Breast epithelium (tissue), 4 donors: ENCODE measurements around the gene METTL16. TPM values are rescaled to one million over a fixed set of nuclear protein-coding genes. Genes with fewer than 3 reads are reported as not detected.

Source experiments
- DNase-seq, 2 donors: peaks; one replicate each; pipeline ENCODE4 v3.0.0-alpha.2; 2019; ENCODE audit warnings: low spot score in 2 of 2
- H3K27ac ChIP-seq, 2 donors: fragments of 200-600 bp; sonication (generic) in 1 of 2; one replicate each; pipeline ENCODE4 v1.5.1; 2016 to 2019; ENCODE audit warnings: mild to moderate bottlenecking in 1 of 2
- H3K27me3 ChIP-seq, 2 donors: fragments of 200-600 bp; sonication (generic) in 1 of 2; one replicate each; pipeline versions ENCODE4 v1.5.1 to v1.6.0; 2017 to 2019; ENCODE audit warnings: control low read depth in 1 of 2, mild to moderate bottlenecking in 1 of 2
- H3K36me3 ChIP-seq: fragments of 200-600 bp; one replicate; pipeline ENCODE4 v1.5.1; 2019
- H3K4me1 ChIP-seq, 2 donors: fragments of 200-600 bp; sonication (generic); one replicate each; pipeline ENCODE4 v1.5.1; 2016 to 2019; ENCODE audit warnings: control low read depth in 1 of 2
- H3K4me3 ChIP-seq, 3 donors: fragments of 200-600 bp; sonication (generic); 1 replicate in 2 of 3; 2 replicates in 1 of 3; pipeline ENCODE4 v1.5.1; 2016 to 2019; ENCODE audit warnings: mild to moderate bottlenecking in 3 of 3, moderate library complexity in 2 of 3
- H3K9me3 ChIP-seq, 2 donors: fragments of 200-600 bp; sonication (generic) in 1 of 2; one replicate each; pipeline ENCODE4 v1.5.1; 2016 to 2019; ENCODE audit warnings: control low read depth in 1 of 2
- POLR2A ChIP-seq: fragments of 450-650 bp; IDR thresholded peaks from one replicate; pipeline ENCODE4 v1.6.1; 2016; ENCODE audit warnings: antibody characterized with exemption, mild to moderate bottlenecking, moderate library complexity
- POLR2AphosphoS5 ChIP-seq, 3 donors: sonication (generic); formaldehyde crosslinking; IDR thresholded peaks; one replicate each; pipeline ENCODE4 v1.6.1; 2017; ENCODE audit warnings: antibody characterized with exemption in 3 of 3
- intact Hi-C: fragments of 100-400 bp; cut with DNase I; formaldehyde crosslinking; loops from one replicate; pipeline ENCODE4 v1.15.1; 2023; ENCODE audit warnings: low total_unique reads
- total RNA-seq, 3 donors: library from RNA; depleted of rRNA; stranded (reverse); fragments of >200 nt; gene quantifications; one replicate each; pipeline ENCODE4 v1.1.0, GENCODE V29; 2016
- TF ChIP-seq, protein P1 (sequence below), 3 donors: fragments of 450-650 bp; IDR thresholded peaks; one replicate each; pipeline ENCODE4 v1.5.1; 2016 to 2017; ENCODE audit warnings: antibody characterized with exemption in 3 of 3, mild to moderate bottlenecking in 3 of 3, moderate library complexity in 3 of 3

METTL16 gene
- total RNA-seq, 3 donors from 2014 or later = 25.6 to 46.4 (median 26.9) TPM

DNA sequence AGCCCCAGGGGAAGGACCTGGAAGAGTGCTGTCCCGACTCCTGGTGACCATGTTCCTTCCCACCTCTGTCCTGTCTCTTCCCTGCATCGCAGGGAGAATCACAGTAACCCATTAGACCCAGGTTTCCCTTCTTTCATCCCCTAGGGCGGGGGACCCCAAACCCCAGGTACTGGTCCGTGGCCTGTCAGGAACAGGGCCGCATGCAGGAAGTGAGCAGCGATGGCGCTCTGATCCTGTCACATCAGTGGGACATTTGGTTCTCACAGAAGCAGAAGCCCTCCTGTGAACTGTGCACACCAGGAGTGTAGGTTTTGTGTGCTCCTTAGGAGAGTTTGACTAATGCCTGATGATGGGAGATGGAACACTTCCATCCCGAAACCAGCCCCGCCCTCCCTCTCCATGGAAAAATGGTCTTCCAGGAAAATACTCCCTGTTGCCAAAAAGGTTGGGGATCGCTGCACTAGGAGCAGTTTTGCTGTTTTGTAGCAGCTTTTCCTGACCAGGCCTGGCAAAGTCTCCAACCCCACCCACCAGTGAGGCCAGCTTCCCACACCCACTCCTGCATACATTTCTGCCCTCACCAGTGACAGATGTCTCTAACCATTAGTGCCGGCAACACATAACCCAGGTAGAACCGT, 121.4 kb downstream of the METTL16 start:
- intact Hi-C loops = loop anchor here (10.0 kb wide), 1 partner anchor 1754 kb away; the partner anchor contains the start of genes CYB5D2 and ZZEF1

DNA sequence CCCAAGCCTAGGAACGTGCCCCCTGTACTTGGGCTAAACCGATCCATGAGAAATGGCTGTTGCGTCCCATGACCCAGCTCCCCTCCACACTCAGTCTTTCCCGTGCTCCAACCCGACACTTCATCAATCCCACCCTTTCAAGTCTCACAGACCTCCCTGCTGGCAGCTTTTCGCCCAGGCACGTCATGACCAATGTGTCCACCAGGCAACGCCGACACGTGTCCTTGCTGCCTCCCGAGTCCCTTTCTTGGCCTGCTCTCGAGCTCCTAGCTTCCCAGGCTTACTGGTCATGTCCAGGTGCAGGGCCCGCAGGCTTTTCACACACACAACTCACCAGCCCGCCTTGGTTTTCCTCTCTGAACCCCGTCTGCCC, 123.0 kb downstream of the METTL16 start:
- Histone ChIP-seq H3K27ac (no peak overlapping the region), H3K4me3 (no peak overlapping the region), H3K9me3 (no peaks in the 10 kb centered on the region), H3K27me3 (no peaks in the 10 kb centered on the region), H3K4me1 (peaks cover 0 to 22% of the 10 kb centered on the region in 2 donors), H3K36me3 (peaks cover 7% of the 10 kb centered on the region)
- no peak for TF ChIP-seq POLR2AphosphoS5 (IDR thresholded peaks at IDR 0.05)
- TF ChIP-seq, protein P1, sequence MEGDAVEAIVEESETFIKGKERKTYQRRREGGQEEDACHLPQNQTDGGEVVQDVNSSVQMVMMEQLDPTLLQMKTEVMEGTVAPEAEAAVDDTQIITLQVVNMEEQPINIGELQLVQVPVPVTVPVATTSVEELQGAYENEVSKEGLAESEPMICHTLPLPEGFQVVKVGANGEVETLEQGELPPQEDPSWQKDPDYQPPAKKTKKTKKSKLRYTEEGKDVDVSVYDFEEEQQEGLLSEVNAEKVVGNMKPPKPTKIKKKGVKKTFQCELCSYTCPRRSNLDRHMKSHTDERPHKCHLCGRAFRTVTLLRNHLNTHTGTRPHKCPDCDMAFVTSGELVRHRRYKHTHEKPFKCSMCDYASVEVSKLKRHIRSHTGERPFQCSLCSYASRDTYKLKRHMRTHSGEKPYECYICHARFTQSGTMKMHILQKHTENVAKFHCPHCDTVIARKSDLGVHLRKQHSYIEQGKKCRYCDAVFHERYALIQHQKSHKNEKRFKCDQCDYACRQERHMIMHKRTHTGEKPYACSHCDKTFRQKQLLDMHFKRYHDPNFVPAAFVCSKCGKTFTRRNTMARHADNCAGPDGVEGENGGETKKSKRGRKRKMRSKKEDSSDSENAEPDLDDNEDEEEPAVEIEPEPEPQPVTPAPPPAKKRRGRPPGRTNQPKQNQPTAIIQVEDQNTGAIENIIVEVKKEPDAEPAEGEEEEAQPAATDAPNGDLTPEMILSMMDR (IDR thresholded peaks at IDR 0.05) = no peak
- TF ChIP-seq POLR2A = no peak
- intact Hi-C loops = no loop called here
- no peak for DNase-seq

More for the DNA sequence above, 121.4 kb downstream of the METTL16 start:
- DNase-seq = no peak
- no peak overlapping the region for H3K4me3 ChIP-seq
- no peaks in the 10 kb centered on the region for H3K9me3 ChIP-seq
- H3K36me3 ChIP-seq = peaks cover 7% of the 10 kb centered on the region
- peak overlapping the region; percentile 99 for H3K27ac ChIP-seq
- no peaks in the 10 kb centered on the region for H3K27me3 ChIP-seq
- H3K4me1 ChIP-seq = peaks cover 0 to 34% of the 10 kb centered on the region in 2 donors
- no peak for TF ChIP-seq POLR2AphosphoS5 (IDR thresholded peaks at IDR 0.05)
- TF ChIP-seq POLR2A = no peak
- TF ChIP-seq, protein P1 (IDR thresholded peaks at IDR 0.05) = no peak

DNA sequence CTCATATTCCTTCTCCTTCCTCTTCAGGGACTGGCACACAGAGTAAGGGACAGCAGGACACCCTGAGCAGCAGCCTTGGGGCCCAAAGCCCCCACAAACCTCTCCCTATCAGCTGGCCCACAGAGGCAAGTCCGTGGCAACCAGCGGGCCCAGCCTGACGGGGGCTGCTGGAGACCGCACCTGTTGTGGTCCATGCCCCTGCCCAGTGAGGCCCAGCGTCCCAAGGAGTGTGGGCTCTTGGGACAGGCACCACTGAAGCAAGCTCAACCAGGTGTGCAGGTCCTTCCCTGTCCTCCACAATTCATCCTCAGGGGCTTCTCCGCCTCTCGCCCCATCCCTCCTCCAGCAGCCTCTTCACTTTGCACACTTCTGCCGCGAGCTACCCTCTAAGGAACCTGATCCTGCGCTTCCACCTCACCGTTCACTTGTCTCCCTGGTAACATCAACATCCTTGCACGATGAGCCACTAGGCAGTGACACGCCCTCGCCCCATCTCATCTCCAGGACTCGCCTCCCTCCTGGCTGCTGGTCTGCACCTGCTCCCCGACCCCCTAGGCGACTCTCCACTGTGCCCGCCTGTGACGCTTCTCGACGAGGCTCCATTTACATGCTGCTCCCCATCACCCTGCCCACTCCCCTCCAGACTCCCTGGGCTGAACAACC, 123.5 kb downstream of the METTL16 start:
- Histone ChIP-seq H3K27me3 (no peaks in the 10 kb centered on the region), H3K4me1 (peaks cover 0 to 22% of the 10 kb centered on the region in 2 donors), H3K4me3 (no peak overlapping the region), H3K9me3 (no peaks in the 10 kb centered on the region), H3K27ac (no peak overlapping the region), H3K36me3 (peaks cover 7% of the 10 kb centered on the region)
- DNase-seq = no peak
- intact Hi-C loops = no loop called here
- TF ChIP-seq POLR2A = no peak
- TF ChIP-seq, protein P1 (IDR thresholded peaks at IDR 0.05) = no peak
- TF ChIP-seq POLR2AphosphoS5 (IDR thresholded peaks at IDR 0.05) = no peak

DNA sequence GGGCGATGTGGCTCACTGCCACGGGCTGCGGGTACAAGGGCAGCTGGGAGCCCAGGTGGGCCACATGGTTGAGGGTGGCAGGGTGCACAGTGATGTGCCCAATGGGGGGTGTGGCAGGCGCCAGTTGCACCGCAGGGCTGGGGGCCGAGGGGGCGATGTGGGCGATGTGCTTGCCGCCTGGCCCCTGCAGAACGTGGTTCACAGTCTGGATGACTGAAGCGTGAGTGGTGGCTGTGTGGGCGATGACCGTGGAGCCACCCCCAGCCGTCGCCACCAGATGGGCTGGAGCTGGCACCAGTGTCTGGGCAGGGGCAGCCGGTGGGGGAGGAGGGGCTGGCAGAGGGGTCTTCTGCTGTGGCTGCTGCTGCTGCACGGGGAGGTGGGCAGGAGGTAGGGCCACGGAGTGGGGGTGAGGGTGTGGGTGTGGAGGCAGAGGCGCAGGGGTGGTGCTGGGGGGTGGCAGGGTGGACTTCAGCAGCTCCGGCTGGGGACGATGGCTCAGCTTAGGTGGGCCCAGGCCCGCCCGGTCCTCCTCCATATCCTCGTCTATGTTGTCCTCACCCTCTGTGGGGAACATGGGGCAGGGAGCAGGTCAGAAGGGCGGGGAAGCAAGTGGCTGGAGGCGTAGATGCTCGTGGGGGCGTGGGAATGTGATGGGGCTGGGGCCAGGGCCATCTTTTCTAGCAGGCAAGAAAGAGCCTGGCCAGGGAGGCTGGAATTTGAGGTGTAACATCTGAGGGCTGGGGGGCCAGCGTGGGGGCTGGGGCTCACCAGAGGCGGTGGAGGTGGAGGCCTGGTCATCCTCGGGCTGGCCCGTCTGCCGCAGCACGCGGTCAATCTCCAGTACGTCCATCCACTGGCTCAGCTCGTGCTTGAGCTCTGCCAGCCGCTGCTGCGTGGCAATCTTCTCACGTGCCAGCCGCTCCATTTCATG, 124.3 kb downstream of the METTL16 start:
- H3K36me3 ChIP-seq = peaks cover 7% of the 10 kb centered on the region
- TF ChIP-seq POLR2A = no peak
- no peak for TF ChIP-seq POLR2AphosphoS5 (IDR thresholded peaks at IDR 0.05)
- TF ChIP-seq, protein P1 (IDR thresholded peaks at IDR 0.05) = no peak
- DNase-seq = no peak
- H3K4me3 ChIP-seq = no peak overlapping the region
- no peaks in the 10 kb centered on the region for H3K27me3 ChIP-seq
- H3K4me1 ChIP-seq = peaks cover 0 to 25% of the 10 kb centered on the region in 2 donors
- H3K9me3 ChIP-seq = no peaks in the 10 kb centered on the region
- no peak overlapping the region for H3K27ac ChIP-seq
- intact Hi-C loops = no loop called here
